K562 (cell line): Measurements from ENCODE around the gene PLEKHG4B. TPM values are rescaled to one million over a fixed set of nuclear protein-coding genes. Genes with fewer than 3 reads are reported as not detected.

ENCODE experiments used
- CREB5 ChIP-seq: fragments of 250-450 bp; sonication (Bioruptor Pico); IDR thresholded peaks from 2 replicates; pipeline ENCODE4 v1.5.0; 2020; ENCODE audit warnings: mild to moderate bottlenecking
- CTCFL ChIP-seq: IDR thresholded peaks from 2 replicates; pipeline ENCODE4 v1.6.1; 2011; ENCODE audit warnings: borderline replicate concordance, low read depth, mild to moderate bottlenecking, moderate library complexity, low read length; ENCODE audit not compliant: insufficient read depth, poor library complexity, severe bottlenecking
- ETV6 ChIP-seq, 3 experiments: fragments of 150-350 bp in 1 of 3; sonication (generic) in 1 of 3; formaldehyde crosslinking in 1 of 3; IDR thresholded peaks; 2 replicates each; pipeline versions ENCODE4 v1.6.1 to v1.8.0; 2014 to 2022; ENCODE audit warnings: borderline replicate concordance in 2 of 3, low read depth in 2 of 3, antibody characterized with exemption in 1 of 3, low read length in 1 of 3, mild to moderate bottlenecking in 1 of 3, missing genetic modification reagents in 1 of 3
- HDAC6 ChIP-seq: IDR thresholded peaks from 2 replicates; pipeline ENCODE4 v1.6.1; 2012; ENCODE audit warnings: low read depth, mild to moderate bottlenecking, control low read depth, inconsistent platforms, low read length, moderate library complexity
- NFE2L1 ChIP-seq: fragments of 450-650 bp; IDR thresholded peaks from 2 replicates; pipeline ENCODE4 v1.6.1; 2016; ENCODE audit warnings: missing genetic modification characterization, low read depth, mild to moderate bottlenecking, missing compliant biosample characterization, moderate library complexity, borderline replicate concordance
- NR1H2 ChIP-seq: sonication (generic); formaldehyde crosslinking; IDR thresholded peaks from 2 replicates; pipeline ENCODE4 v1.4.0; 2020; ENCODE audit warnings: mild to moderate bottlenecking, missing genetic modification reagents
- POLR3G ChIP-seq: IDR thresholded peaks from 2 replicates; pipeline ENCODE4 v1.6.1; 2011; ENCODE audit not compliant: insufficient read length, insufficient replicate concordance; ENCODE audit errors: extremely low read depth
- PYGO2 ChIP-seq: fragments of 450-650 bp; IDR thresholded peaks from 2 replicates; pipeline ENCODE4 v1.6.1; 2016; ENCODE audit warnings: mild to moderate bottlenecking, missing genetic modification characterization, moderate library complexity, missing compliant biosample characterization
- SP1 ChIP-seq: sonication (generic); formaldehyde crosslinking; IDR thresholded peaks from 2 replicates; pipeline ENCODE4 v1.8.1; 2022; ENCODE audit warnings: mild to moderate bottlenecking, missing genetic modification reagents
- SRSF9 ChIP-seq: fragments of 200-400 bp; formaldehyde crosslinking; IDR thresholded peaks from 2 replicates; pipeline ENCODE4 v1.6.1; 2017; ENCODE audit warnings: low read depth, low read length, borderline replicate concordance
- STAG1 ChIP-seq: sonication (generic); formaldehyde crosslinking; IDR thresholded peaks from 2 replicates; pipeline ENCODE4 v1.5.0; 2020; ENCODE audit warnings: missing genetic modification reagents, borderline replicate concordance
- YY1 ChIP-seq, 3 experiments: IDR thresholded peaks; 2 replicates each; pipeline ENCODE4 v1.6.1; 2011; ENCODE audit warnings: low read length in 2 of 3, mild to moderate bottlenecking in 2 of 3, moderate library complexity in 2 of 3, borderline replicate concordance in 1 of 3, control low read depth in 1 of 3, low read depth in 1 of 3; ENCODE audit not compliant: insufficient read depth in 3 of 3, insufficient replicate concordance in 2 of 3, control insufficient read depth in 1 of 3, insufficient read length in 1 of 3; ENCODE audit errors: extremely low read depth in 1 of 3
- ZBTB26 ChIP-seq: fragments of 450-650 bp; formaldehyde crosslinking; IDR thresholded peaks from 2 replicates; pipeline ENCODE4 v1.4.0; 2022; ENCODE audit warnings: missing genetic modification characterization
- ZFP91 ChIP-seq: sonication (generic); formaldehyde crosslinking; IDR thresholded peaks from 2 replicates; pipeline ENCODE4 v1.8.0; 2022; ENCODE audit warnings: mild to moderate bottlenecking, missing genetic modification reagents
- ZNF146 ChIP-seq: IDR thresholded peaks from one replicate; pipeline ENCODE4 v1.6.1; 2018; ENCODE audit warnings: missing compliant biosample characterization; ENCODE audit not compliant: unreplicated experiment
- ZNF184 ChIP-seq: sonication (generic); formaldehyde crosslinking; IDR thresholded peaks from 2 replicates; pipeline ENCODE4 v1.5.0; 2020; ENCODE audit warnings: missing genetic modification reagents
- ZNF41 ChIP-seq: fragments of 250-450 bp; sonication (Bioruptor Pico); conservative IDR thresholded peaks from 2 replicates; pipeline ENCODE4 v1.4.0; 2020; ENCODE audit warnings: mild to moderate bottlenecking
- ZNF561 ChIP-seq: fragments of 450-650 bp; formaldehyde crosslinking; conservative IDR thresholded peaks from 2 replicates; pipeline ENCODE4 v1.4.0; 2020; ENCODE audit warnings: mild to moderate bottlenecking, moderate library complexity
- ZNF764 ChIP-seq: fragments of 250-450 bp; sonication (Bioruptor Pico); IDR thresholded peaks from 2 replicates; pipeline ENCODE4 v1.4.0; 2020; ENCODE audit warnings: low read depth, mild to moderate bottlenecking, moderate library complexity
- polyA plus RNA-seq, 8 experiments: library from polyadenylated mRNA; depleted of rRNA in 4 of 8; stranded (reverse) in 5 of 8; unstranded in 3 of 8; fragments of >200 nt; fragmentation: Nextera tagmentation in 2 of 8; fragmentation: Illumina TruSeq in 1 of 8; extraction: Ambion mirVana in 2 of 8; extraction: Trizol in 1 of 8; gene quantifications; 2 replicates each; pipeline versions ENCODE4 v1.2.1 to v1.2.3, GENCODE V29; 2011 to 2014; ENCODE audit warnings: inconsistent platforms in 1 of 8, missing spikeins in 1 of 8
- total RNA-seq, 7 experiments: library from RNA; depleted of rRNA in 6 of 7; stranded (reverse); fragments of >200 nt in 6 of 7; fragmentation: Illumina TruSeq in 2 of 7; extraction: Trizol in 2 of 7; gene quantifications; 2 replicates each; pipeline versions ENCODE4 v1.2.1 to v1.2.3, GENCODE V29; 2011 to 2021; ENCODE audit warnings: low replicate concordance in 1 of 7

Gene PLEKHG4B
- total and polyA plus RNA-seq, 9 of the 15 experiments (the other 6 are each of a cell fraction or from before 2014, with no cell fraction given), result 0.02 TPM; not detected in 8

GRCh38 chr5:218457-219291 lies 126.7 kb downstream of the PLEKHG4B start (continued):
- TF ChIP-seq NFE2L1 (tag) (no peak), SRSF9 (no peak), ZBTB26 (no peak), CREB5 (no peak), ZNF764 (CRISPR knock-in tag) (no peak), ZNF146 (CRISPR knock-in tag) (no peak), ETV6 (IDR thresholded peaks at IDR 0.05; ENCODE audit: borderline replicate concordance in 1 of 2, low read depth in 2 of 2, low read length in 1 of 2) (no peak), ETV6 (CRISPR knock-in tag; IDR thresholded peaks at IDR 0.05; ENCODE audit: borderline replicate concordance) (no peak), YY1 (IDR thresholded peaks at IDR 0.05; ENCODE audit: borderline replicate concordance in 1 of 3, control insufficient read depth in 1 of 3, extremely low read depth in 1 of 3, insufficient read depth in 3 of 3, insufficient read length in 1 of 3, insufficient replicate concordance in 2 of 3, low read depth in 1 of 3, low read length in 2 of 3) (peak in 1 of 3 experiments; percentile 7), POLR3G (no peak), ZNF41 (CRISPR knock-in tag) (no peak), HDAC6 (no peak), SP1 (CRISPR knock-in tag) (peak; percentile 41; the same call in 1 of the 2 replicates), ZNF561 (CRISPR knock-in tag) (no peak), ZNF184 (CRISPR knock-in tag) (no peak), STAG1 (CRISPR knock-in tag) (peak; percentile 38), CTCFL (no peak), ZFP91 (no peak), PYGO2 (tag) (no peak), NR1H2 (CRISPR knock-in tag) (0 out of 2 replicates have a peak, but pooled peaks have one; percentile 75)
